GM19193 (cell line): ENCODE results near the gene XRCC1.

Experiments
- POLR2A ChIP-seq: IDR thresholded peaks from 4 replicates; pipeline ENCODE4 v1.6.1; 2011; ENCODE audit not compliant: insufficient read depth, insufficient read length; ENCODE audit errors: extremely low read depth

The XRCC1 gene

GRCh38 chr19:43503501-43504425, 71.6 kb downstream of the XRCC1 start:
- TF ChIP-seq POLR2A = peak; percentile 62

GRCh38 chr19:43502419-43502976, 72.8 kb downstream of the XRCC1 start:
- TF ChIP-seq POLR2A = no peak

GRCh38 chr19:43501661-43502418, 73.5 kb downstream of the XRCC1 start:
- no peak for TF ChIP-seq POLR2A

- TF ChIP-seq POLR2A = no peak
Measured at GRCh38 chr19:43499042-43499441, 76.3 kb downstream of the XRCC1 start.

- no peak for TF ChIP-seq POLR2A
Measured at GRCh38 chr19:43498233-43498842, 77.0 kb downstream of the XRCC1 start.

- no peak for TF ChIP-seq POLR2A
Measured at GRCh38 chr19:43496960-43497359, 78.4 kb downstream of the XRCC1 start.

- TF ChIP-seq POLR2A = no peak
Measured at GRCh38 chr19:43495082-43495481, 80.2 kb downstream of the XRCC1 start.
